GM20431 (cell line): ENCODE measurements around the gene SYCP2.

ENCODE experiments used
- in situ Hi-C: fragments of 300-500 bp; cut with MseI, MboI; formaldehyde crosslinking; loops from one replicate; pipeline ENCODE4 v1.15.0; 2020; ENCODE audit warnings: low sequenced_read_pairs; ENCODE audit not compliant: unreplicated experiment

Gene SYCP2

DNA sequence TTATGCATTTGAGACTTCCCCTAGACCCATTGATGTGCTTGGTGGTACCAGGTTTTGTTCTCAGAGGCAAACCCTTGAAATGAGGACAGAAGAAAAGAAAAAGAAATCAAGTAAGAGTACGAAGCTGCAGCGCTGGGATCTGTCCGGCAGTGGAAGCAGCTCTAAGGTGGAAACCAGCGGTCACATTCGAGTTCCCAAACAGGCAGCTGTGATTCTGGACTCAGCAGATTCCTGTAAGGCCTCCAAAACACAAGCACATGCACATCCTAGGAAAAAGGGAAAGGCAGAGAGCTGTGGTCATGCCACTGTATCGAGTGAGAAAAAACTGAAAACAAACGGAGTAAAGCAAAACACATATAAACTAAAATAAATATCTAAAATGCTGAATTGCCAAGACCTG lies 11.3 kb upstream of the SYCP2 start:
- in situ Hi-C loops, result no loop called here

DNA sequence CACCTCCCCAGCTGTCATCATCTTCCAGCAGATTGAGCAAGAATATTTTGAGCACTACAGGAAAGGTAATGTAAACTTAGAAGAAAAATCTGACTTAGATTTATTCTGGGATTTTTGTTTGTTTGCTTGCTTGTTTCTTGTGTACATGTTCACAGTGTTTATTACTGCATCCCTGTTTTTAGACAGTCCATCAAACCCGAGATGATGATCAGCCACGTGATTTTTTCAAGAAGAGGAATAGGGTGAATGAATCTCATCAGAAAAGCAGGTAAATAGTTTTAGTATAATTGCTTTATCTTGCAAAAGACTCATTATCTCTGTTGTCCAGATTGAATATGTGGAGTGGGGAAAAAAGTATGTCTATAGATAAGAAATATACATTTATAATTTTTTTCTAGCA lies 8.8 kb upstream of the SYCP2 start:
- in situ Hi-C loops, result no loop called here

DNA sequence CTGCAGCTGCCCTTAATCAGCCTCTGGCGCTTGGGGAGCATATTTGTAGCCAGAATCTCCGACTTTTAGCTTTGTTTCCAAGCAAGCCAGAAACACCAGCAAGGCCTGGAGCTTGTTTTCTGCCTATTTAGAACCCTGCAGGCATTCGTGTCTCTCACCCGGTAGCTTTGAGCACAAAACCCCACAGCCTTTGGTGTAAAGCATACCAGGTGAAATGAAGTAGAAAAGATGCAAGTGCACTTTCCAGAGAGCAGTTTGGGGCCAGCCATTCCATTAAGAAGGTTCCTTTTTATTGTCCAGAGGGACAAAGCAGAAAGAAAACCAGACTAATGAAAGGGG lies 7.5 kb upstream of the SYCP2 start:
- in situ Hi-C loops, result no loop called here

DNA sequence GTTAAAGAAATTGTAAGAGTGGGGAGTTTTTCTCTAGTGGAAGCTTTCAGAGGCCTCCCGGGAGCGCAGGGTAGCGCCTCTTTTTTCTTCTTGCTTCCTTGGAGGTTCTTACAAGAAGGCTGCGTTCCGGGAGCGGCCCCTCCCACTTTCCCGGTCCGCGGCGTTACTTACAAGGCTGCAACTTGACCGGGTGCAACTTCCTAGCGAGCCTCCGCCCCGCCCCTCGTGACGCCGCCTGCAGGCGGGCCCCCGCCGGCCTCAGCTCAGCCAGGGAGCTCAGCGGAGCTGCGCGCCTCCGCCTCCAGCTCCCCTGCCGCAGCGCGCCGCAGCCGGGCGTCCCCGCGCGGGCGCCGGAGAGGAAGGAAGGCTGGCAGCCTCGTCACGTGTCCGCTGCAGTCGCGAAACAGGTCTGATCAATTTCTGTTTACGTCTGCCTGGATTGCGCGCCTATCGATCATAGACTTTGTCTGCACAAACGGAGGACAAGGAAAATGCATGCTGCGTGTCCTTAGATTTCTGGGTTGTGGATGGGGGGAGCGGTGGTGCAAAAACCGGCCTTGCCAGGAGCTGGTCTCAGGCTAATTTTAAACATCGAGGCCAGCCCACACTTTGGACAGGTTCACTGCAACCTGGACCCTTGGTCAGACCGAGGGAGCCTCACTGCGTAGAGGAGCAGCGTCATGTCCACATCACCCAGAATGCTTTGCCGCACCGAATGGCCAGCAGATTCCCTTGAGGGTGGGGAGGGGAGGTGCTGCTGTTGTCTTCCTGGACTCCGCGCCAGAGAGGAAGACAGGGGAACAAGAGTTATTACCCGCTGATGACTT lies 6.9 kb upstream of the SYCP2 start, which contains the start of the genes FAM217B and PPP1R3D:
FAM217B (plus strand) TSS at position 261 of the 827 bp plus-strand sequence. CDS start 3,555 bp downstream, outside the sequence.
PPP1R3D (minus strand) TSS at position 177 of the 827 bp plus-strand sequence. CDS start 374 bp downstream, outside the sequence.
- in situ Hi-C loops, result no loop called here

DNA sequence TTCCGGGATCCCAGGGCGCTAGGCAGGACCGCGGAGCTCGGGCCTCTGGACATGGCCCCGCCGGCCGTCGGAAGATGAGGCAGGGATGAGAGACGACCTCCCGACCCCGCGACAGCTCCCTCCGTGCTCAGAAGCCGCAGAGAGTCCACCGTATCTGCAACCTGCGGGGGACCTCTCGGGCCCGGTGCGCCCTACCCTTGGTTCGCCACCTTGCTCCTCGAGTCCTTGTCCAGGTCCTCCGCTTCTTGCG lies 6.4 kb upstream of the SYCP2 start:
- in situ Hi-C loops, result no loop called here

DNA sequence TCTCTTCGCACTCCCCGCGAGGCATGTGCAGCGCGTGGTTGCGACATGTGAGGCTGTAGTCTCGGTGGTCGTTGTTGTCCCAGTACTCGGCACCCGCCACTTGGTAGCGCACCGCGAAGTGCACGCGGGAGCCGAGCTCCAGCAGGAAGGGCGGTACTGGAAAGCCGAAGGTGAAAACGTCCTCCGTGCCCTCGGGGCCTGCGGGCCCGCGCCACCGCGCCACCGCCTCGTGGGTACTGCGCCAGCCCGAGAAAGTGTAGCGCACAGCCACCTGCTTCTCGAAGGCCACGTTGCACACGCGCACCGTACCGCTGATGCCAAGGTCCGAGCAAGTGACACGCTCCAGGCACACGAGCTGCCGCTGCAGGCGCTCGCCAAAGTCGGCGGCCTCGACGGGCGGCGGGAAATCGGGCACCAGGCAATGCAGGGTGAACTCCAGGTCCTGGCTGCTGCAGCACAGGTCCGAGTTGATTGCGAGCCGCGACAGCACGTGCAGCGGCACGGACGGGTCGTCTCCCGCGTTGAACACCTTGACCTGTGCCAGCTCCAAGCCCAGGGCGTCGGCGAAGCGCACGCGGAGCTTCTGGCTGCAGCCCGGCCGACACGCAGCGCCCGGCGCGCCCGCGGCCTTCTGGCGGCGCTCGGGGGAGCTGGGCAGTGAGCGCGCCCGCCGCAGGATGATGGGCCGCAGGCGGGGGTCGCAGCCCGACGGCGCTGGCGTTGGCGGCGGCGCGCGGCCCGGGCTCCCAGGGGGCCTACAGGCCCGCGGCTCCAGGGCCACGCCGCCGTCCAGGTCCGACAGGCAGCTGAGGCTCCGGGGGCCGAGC lies 5.8 kb upstream of the SYCP2 start:
- in situ Hi-C loops, result no loop called here

DNA sequence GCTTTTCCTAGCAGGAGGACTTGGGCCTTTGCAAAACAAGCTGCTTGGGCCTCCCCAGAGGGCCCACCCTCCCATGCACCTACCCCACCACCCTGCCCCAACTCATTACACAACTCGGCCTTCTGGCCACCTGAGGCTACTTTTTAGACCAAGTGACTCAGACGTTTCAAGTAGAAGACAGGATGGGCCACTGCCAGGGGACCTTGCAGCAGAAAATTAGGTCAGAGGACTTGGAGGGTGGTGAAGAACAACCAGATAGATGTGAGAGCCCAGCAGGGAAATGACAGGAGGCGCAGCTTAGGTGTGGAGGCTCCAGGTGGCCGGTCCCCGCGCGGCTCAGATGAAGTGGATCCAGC lies 5.2 kb upstream of the SYCP2 start:
- in situ Hi-C loops, result no loop called here

DNA sequence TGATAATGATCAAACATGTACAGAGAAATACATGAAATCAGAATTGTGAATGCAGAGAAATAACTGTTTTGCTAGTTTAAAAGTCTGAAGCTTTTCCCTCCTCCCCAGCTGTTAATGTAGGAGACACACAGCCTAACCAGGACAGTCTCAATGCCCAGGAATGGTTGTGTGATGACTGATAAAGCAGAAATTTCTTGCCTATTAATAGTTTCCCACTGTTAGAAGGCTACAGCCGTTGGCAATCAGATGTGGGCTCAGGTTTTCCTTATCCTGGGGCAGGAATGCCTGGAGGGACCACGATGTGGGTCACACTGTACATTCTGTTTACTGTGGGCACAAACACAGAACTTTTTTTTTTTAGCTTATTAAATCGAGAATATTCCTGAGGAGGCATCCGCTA lies 4.8 kb upstream of the SYCP2 start:
- in situ Hi-C loops, result no loop called here

DNA sequence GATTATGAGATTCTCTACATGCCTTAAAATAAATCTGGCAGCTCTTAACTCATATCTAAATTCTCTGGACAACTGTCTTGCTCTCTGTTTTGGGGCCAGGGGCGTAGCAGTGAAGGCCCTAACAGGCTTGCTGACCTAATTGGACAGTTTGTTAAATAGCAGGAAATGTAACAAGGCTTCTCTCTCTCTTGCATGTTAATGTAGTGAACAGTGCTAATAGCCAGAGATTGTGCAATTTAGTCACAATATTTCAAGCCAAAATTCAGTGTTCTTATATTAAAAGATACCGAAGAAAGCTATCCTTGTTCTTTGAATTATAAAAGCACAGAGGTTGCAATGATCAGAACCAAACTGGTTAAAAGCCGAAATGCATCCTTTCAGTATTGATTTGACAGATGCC lies 3.7 kb upstream of the SYCP2 start:
- in situ Hi-C loops, result no loop called here

DNA sequence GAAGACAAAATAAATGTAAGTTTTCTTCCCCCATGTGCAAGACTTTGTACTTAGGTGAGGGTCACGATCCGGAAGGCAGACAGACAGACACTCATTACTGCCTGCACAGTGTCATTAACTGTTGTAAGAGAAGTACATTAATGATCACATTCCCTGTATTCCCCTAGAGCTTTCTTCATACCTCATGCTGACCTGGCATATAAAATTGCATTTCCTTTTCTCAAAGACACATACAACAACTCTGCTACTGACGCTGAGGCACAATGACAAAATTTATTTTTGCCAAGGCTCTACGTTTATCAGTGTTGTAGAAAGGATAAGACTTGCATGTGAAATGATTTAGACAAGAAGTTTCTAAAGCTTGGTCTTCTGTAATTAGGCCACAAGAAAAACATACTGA lies 3.0 kb upstream of the SYCP2 start:
- in situ Hi-C loops, result no loop called here

DNA sequence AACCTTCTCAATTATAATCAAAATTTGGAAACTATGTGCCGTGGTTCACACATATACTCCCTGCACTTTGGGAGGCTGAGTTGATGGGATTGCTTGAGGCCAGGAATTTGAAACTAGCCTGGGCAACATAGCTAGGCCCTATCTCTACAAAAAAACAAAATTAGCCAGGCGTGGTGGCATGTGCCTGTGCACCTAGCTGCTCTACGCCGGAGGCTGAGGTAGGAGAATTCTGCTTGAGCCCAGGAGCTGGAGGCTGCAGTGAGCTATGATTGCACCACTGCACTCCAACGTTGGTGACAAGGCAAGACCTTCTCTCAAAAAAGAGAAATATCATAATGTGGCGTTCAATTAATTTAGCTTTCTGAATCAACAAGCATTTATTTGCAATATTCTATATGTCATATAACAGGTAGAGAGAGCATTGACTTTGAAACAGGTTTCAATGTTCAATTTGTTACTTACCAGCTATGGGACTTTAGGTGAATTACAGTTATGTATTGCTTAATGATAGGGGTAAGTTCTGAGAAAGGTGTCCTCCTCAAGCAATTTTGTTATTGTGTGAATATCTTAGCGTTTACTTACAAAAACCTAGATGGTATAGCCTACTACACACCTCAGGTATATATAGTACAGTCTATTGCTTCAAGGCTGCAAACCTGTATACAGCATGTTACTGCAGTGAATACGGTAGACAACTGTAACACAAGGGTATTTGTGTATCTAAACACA lies 2.2 kb upstream of the SYCP2 start:
- in situ Hi-C loops, result no loop called here

DNA sequence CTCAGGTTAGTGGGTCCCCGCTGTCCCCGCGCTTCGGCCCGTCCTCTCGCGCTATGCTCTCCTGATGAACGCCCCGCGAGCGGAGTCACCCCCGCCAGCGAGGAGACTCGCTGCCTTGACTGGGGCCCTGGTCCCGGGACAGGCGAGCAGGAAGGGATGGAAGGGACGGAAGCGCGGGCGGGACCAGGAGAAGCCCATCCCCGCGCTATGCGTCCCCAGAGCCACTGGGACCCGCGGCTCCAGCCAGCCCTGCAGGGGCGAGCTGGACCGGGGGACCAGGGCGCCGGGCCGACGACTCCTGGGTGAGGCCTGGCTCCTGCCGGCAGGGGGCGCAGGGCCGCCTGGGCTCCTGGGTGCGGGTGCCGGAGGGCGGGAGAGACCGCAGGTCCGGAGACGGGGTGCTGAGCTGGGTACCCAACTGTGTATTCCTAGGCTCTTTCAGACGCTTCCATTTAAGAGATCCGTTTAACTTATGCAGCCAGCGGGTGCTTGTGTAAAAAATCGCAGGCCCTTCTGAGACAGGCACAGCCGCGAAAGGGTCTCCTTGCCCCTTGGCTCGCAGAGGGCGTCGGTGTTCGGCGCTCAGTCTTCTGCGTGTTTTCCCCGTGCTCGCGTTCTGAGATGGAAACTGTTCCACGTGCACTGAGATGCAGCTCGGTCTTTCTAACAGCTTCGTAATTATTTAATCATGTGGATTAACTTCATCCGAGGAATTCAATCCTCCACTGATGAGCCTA lies 580 bp upstream of the SYCP2 start:
- in situ Hi-C loops, result no loop called here

DNA sequence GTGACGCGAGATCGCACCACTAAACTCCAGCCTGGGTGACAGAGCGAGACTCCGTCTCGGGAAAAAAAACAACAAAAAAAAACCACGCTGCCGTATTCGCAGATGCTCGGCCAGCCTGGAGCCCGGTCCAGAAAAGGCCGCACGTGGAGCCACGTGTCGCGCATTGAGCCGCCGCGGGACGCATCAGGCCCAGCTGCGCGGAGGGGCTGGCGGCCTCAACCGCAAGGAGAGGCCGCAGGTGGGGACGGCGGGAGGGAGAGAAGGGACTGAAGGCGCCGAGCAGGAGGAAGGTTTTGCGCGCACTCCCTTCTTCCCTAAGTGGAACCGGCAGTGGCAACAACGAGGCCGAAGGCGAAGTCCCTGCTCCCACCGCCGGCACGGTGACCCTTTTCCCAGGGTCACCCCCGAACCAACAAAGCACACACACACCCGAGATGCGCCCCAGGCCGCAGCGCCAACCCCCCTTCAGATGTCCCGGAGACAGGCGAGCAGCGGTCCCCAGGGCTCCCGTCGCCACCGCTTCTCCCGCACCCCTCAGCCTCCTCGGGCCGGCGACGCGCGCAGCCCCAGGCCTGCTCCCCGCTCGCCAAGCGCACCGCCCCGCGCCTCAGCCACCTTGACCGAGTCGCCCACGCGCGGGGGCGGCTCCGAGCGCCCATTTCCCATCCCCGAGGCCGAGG lies 681 bp downstream of the SYCP2 start:
- in situ Hi-C loops, result no loop called here

DNA sequence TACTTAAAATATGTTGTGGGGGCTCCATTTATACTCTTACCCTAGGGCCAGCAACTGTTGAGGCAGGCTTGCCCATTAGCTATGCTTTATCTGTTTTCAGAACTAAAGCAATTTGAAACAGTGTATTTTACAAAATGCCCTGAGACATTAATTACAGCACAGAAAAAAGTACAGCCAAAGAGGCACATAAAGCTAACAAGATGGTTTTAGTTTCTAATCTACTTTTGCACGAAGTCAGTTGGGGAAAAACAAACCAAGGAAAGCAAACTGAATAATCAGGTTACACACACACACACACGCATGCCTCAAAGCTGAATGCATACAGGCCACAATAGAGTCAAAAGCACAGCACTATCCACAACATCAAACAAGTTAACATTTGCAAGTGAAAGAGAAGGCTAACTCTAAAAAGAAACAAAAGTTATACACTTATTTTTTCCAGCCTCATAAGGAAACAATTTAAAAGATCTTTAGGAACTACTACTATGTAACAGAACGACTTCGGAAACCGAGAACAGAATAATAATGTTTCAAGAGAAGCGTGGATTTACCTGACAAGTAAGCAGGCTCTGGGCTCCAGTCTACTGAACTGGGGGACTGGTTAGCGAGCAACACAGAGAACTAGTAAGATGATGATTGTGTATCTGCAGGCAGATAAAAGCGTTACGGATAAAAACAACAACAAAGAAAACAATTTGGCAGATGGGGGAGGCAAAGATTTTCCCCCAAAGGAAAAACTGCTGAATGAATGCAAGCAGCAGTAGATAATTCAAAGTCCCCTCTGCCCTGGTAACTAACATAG lies 1.7 kb downstream of the SYCP2 start:
- in situ Hi-C loops, result no loop called here

DNA sequence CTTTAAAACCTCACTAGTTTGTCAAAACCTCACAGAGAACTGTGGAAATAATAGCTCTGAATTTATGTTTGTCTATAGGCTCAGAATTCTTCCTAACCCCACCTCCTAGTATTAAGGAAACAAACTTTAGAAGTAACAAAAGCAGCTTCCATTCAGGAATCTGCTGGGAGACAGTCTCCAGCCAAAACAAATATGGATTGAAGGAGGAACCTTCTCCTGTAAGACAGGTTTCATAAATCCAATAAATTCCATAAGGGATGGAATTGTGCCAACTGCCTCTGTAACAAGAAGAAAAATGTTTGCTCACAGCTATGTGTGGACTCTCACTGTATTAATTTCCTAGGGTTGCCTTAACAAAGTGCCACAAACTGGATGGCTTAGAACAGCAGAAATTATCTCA lies 7.5 kb downstream of the SYCP2 start:
- in situ Hi-C loops, result no loop called here

DNA sequence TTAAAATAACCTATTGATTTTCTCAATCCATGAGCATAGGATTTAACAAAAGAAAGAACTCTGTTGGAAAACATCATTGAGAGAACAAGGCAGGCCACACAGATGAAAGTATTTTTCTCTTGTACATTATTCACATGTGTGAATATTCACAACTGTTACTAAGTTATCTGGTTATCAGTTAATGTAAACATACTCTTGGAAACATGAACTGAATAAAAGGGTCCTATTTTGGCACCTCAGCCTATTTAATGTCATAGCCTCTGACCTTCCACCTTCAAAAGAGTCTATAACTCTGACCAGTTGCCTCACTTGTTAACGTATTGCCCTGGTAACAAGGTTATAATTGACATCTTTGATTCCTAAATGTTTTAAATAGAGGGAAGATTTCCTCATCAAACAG lies 8.1 kb downstream of the SYCP2 start:
- in situ Hi-C loops, result no loop called here

DNA sequence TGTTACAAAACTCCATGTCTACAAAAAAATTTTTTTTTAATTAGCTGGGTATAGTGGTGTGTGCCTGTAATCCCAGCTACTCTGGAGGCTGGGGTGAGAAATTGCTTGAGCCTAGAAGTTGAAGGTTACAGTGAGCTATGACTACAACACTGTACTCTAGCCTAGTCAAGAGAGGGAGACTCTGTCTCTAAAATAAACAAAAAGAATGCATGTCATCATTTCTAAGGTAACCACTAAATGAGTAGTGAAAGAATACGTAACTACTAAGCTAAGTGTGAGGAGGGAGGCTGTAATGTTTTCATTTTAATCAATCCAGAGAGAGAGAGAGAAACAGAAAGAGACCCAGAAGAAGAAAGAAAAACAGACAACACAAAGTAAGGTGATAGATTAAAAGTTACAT lies 9.9 kb downstream of the SYCP2 start:
- in situ Hi-C loops, result no loop called here

DNA sequence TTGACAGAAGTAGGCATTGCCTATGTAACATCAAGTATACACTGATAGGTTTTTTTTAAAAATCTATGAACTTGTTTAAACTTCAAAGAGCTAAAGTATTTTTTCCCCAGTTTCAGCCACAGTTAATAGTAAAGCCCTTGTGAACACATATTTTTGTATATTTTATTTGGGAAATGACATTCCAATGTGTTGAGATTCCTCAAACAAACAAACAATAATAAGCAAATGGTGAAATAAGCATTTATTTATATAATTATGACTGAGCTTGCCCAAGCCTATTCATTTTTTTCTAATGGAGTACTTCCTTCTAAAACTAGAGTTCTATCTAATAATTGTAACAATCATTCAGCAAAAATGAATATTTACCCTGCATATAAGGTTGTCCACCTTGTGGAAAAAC lies 12.5 kb downstream of the SYCP2 start:
- in situ Hi-C loops, result no loop called here

DNA sequence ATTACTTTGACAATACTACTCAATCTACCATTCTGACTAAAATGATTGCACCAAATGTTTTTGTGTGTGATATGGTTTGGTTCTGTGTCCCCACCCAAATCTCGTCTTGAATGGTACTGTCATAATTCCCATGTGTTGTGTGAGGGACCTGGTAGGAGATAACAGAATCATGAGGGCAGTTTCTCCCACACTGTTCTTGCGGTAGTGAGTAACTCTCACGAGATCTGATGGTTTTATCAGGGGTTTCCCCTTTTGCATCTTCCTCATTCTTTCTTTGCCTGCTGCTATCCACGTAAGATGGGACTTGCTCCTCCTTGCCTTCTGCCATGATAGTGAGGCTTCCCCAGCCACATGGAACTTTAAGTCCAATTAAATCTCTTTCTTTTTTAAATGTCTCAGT lies 20.8 kb downstream of the SYCP2 start:
- in situ Hi-C loops, result no loop called here
